Measurements from ENCODE around the gene CDK11B.

The CDK11B gene

DNA sequence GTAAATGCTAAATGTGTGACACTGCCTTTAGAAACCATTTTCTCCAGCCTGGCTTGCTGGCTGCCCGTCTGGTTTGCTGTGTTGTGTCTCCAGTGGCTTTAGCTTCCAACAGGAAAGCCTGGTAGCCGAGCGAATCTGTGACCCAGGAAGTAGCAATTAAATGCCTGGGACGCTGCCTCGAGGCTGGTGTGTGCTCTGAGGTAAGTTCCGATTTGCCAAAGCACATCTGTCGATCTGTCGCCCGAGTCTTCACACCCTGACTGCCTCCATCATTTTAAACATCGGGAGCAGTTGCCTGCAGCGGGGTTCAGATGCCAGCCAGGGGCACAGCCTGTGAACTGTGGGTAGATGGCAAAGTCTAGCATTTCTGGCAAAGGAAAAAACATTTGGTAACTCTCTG, 41.3 kb downstream of the CDK11B start:
- in situ Hi-C loops (cut with MboI; ENCODE audit: low sequenced_read_pairs) = no loop called here

DNA sequence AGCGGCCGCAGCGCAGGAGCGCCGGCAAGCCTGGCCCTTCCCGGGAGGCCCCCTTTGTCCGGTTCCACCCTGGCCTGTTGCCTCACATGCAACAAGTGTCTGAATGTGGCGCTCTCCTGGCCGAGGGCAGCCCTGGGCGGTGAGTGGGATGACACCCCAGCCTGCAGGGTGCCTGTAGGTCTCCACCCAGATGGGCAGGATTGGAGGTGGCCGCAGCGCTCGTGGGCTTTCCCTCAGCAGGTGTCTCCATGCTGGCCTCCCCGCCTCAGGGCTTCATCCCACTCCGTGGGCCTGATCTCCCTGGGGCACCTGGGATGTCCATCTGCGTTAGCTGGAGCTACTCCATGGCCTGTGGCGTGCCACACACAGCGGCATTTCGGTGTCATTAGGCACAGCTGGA, 42.0 kb downstream of the CDK11B start:
- in situ Hi-C loops (cut with MboI; ENCODE audit: low sequenced_read_pairs) = no loop called here

DNA sequence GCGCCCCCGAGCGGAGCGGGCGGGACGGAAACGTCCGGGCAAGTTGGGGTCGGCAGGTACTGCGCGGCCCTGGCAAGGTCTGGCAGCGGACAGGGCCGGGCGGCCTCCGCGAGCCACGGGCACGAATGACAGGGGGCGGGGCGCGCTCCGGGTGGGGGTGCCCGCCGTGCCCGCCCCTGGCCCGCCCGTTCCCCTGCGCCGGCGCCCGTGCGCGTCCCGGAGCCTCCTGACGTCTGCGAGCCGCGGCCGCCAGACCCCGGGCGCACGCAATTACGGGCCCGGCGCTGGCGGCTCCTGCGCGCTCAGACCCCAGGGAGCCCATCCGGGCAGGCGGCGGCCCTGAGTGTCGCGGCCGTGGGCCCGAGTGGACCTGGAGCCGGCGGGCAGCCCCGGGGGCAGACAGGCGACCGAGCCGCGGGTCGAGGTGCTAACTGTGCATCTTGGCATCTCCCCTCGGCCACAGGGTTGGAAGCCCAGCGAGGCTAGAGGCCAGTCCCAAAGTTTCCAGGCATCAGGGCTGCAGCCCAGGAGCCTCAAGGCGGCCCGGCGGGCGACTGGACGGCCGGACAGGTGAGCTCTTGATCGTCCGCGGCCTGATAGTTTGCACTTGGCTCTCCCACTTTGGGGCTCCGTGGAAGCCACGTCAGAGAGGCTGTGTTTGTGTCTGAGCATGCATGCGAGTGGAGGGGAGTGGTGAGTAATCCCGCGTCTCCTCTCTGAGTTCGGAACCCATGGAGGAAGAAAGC, 42.6 kb downstream of the CDK11B start:
- in situ Hi-C loops (cut with MboI; ENCODE audit: low sequenced_read_pairs) = no loop called here

DNA sequence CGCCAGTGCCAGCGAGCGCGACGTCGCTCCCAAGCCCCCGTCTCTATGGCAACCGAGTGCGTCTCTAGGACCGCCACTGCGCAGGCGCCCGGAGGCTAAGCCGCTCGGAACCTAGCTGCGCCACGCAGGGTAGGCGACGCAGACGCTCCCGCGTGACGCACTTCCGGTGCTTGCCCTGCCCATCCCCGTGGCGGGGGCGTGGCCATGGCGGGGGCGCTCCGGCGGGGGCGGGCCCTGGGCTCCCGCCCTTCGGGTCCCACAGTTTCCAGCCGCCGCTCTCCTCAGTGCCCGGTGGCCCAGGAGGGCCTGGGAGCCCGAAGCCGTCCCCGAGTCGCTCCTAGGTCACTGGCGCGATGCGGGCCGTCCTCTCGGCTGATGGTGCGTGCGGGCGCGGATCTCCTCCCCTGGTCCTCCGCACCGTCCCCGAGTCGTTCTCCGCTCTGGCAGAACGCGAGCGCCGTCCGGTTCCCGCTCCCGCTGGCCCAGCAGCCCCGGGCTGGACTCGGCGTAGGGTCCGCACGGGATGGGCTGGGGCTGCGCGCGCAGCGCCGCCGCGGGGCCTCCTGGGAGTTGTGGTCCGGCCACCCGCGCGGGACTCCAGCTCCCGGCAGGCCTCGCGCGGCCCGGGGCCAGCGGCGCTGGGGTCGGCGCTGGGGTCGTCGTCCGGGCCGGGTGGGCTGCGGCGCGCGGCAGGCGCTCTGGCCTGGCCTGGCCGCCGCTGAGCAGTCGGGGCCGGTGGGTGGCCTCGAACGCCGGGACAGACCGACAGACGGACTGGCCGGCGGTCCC, 43.4 kb downstream of the CDK11B start, which contains the start of gene MIB2:
Gene MIB2 (plus strand): TSS at position 245 of the 789 bp plus-strand sequence. CDS start 7,953 bp downstream, outside the sequence.
- in situ Hi-C loops (cut with MboI; ENCODE audit: low sequenced_read_pairs) = no loop called here

DNA sequence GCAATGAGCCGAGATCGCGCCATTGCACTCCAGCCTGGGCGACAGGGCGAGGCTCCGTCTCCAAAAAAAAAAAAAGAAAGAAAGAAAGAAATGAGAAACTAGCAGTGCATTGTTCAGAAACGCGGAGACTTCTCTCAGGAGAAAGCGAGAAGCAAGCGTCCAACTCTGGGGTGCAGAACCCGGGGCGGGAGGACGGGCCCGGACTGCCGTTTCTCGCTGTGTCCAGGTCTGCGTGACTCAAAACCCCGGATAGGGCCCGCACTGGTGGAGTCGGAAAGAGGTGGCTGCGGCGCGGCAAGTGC, 43.9 kb downstream of the CDK11B start:
- in situ Hi-C loops (cut with MboI; ENCODE audit: low sequenced_read_pairs) = no loop called here

DNA sequence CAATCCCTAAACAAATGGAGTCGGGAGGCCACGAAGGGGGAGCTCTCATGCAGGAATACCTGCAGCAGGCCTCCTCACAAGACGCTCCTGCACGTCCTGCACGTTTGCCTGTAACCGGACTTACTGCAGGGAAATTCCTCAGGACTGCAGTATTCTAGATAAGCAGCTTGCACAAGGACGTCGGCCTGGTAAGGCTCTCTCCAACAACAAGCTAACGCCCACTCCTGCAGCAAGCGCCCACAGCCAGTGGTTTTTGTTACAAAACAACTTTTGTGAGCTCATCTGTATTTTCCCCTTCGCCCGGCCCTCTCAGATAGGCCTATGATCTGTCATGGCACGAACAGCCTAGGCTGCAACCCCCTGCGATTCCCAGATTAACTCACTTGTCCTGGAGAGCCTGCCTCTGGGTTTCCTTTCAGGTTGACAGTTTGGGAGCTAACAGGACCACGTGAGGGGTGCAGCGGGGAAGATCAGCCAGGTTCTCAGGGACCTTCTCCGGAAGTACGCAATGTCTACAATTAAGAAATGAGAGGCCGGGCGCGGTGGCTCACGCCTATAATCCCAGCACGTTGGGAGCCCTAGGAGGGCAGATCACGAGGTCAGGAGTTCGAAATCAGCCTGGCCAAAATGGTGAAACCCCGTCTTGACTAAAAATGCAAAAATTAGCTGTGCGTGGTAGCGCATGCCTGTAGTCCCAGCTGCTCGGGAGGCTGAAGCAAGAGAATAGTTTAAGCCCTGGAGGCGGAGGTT, 44.4 kb downstream of the CDK11B start:
- in situ Hi-C loops (cut with MboI; ENCODE audit: low sequenced_read_pairs) = no loop called here

DNA sequence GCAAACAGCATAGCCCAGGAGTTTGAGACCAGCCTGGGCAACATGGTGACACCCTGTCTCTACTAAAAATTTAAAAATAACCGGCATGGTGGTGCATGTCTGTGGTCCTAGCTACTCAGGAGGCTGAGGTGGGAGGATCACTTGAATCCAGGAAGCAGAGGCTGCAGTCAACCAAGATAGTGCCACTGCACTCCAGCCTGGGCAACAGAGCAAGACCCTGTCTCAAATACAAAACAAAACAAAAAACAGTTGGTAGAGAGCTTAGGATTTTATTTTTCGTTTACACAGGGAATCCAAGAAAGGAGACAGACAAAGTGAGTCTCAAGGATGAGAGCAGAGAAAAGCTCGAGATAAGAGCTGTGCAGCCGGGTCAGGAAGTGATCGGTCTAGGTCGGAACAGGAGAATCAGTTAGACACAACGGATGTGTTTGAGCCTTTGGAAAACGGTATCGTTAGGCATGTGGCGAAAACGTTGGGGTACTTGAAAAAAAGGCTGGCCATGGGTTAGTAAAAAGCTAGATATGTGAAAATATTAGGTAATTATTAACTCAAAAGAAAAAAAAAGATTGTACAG, 45.2 kb downstream of the CDK11B start:
- in situ Hi-C loops (cut with MboI; ENCODE audit: low sequenced_read_pairs) = no loop called here

DNA sequence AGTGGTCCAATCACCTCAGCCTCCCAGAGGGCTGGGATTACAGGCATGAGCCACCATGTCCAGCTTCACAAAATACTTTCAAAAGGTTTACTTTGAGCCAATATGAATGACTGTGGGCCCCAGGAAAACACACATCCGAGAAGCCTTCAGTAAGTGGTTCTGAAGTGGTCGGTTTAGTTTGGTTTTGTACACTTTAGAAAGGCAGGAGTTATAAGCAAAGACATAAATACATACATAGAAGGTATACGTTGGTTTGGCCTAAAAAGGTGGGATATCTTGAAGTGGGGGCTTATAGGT, 46.8 kb downstream of the CDK11B start:
- in situ Hi-C loops (cut with MboI; ENCODE audit: low sequenced_read_pairs) = no loop called here

DNA sequence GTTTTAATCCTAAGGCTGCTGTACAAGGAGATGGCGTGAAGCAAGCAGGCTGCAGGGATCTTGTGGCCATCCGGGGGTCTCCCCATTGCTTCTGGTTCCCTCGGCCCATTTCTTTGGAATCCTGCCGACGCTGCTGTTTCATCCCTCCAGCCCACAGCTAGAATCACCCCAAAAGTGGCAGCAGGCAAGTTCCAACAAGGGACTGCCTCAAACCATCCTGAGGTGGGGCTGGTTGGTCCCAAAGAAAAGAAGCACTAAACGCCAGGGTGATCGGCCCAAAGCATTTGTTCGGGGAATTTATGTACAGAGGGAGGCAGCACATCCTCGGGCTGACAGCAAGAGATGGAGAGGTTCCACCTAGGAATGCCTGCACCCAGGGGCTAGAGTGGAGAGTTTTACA, 48.0 kb downstream of the CDK11B start:
- in situ Hi-C loops (cut with MboI; ENCODE audit: low sequenced_read_pairs) = no loop called here

DNA sequence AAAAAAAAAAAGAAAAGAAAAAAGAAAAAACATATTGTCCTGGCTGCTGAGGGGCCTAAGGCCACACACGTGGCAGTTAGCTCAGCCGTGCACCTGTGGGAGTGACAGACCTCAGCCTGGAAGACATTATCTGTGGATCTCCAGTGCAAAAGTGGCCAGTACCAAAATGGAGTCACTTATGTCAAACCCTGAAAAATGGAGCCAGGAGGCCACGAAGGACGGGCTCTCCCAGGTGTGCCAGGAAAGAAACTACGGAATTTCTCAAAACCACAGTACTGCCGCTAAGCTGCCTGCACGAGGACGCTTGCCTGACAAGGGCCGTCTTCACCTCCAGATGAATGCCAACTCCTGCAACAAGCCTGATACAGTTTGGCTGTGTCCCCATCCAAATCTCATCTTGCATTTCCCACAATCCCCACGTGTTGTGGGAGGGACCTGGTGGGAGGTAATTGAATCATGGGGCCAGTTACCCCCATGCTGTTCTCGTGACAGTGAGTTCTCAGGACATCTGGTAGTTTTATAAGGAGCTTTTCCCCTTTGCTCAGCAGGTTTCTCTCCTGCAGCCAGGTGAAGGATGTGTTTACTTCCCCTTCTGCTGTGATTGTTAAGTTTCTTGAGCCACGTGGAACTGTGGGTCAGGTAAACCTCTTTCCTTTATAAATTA, 48.9 kb downstream of the CDK11B start:
- in situ Hi-C loops (cut with MboI; ENCODE audit: low sequenced_read_pairs) = no loop called here

DNA sequence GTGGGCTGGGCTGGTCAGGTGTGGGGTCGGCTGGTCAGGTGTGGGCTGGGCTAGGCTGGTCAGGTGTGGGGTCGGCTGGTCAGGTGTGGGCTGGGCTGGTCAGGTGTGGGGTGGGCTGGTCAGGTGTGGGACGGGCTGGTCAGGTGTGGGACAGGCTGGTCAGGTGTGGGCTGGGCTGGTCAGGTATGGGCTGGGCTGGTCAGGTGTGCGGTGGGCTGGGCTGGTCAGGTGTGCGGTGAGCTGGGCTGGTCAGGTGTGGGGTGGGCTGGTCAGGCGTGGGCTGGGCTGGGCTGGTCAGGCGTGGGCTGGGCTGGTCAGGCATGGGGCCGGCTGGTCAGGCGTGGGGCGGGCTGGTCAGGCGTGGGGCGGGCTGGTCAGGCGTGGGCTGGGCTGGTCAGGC, 52.6 kb downstream of the CDK11B start:
- in situ Hi-C loops (cut with MboI; ENCODE audit: low sequenced_read_pairs) = no loop called here

DNA sequence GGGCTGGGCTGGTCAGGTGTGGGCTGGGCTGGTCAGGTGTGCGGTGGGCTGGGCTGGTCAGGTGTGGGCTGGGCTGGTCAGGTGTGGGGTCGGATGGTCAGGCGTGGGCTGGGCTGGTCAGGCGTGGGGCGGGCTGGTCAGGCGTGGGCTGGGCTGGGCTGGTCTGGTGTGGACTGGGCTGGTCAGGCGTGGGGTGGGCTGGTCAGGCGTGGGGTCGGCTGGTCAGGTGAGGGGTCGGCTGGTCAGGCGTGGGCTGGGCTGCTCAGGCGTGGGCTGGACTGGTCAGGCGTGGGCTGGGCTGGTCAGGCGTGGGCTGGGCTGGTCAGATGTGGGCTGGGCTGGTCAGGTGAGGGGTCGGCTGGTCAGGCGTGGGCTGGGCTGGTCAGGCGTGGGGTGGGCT, 53.1 kb downstream of the CDK11B start:
- in situ Hi-C loops (cut with MboI; ENCODE audit: low sequenced_read_pairs) = no loop called here

DNA sequence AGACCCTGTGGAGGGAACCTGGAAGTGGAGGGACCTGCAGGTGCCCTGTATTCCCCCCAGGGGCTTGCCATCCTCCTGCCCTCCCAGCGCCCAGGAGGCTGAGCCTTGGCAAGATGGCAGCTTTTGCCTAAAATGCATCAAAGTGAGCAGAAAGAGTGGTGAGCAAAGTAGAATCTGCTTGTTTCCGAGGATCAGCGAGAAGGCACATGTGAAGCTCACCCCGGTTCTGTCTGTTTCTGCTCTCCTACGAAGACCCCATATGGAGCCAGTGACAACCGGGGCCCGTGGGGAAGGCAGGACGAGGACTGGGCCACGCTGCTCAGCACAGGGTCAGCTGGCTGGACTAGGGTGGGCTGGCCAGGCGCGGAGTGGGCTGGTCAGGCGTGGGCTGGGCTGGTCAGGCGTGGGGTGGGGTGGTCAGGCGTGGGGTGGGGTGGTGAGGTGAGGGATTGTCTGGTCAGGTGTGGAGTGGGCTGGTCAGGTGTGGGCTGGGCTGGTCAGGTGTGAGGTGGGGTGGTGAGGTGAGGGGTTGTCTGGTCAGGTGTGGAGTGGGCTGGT, 53.7 kb downstream of the CDK11B start:
- in situ Hi-C loops (cut with MboI; ENCODE audit: low sequenced_read_pairs) = no loop called here

DNA sequence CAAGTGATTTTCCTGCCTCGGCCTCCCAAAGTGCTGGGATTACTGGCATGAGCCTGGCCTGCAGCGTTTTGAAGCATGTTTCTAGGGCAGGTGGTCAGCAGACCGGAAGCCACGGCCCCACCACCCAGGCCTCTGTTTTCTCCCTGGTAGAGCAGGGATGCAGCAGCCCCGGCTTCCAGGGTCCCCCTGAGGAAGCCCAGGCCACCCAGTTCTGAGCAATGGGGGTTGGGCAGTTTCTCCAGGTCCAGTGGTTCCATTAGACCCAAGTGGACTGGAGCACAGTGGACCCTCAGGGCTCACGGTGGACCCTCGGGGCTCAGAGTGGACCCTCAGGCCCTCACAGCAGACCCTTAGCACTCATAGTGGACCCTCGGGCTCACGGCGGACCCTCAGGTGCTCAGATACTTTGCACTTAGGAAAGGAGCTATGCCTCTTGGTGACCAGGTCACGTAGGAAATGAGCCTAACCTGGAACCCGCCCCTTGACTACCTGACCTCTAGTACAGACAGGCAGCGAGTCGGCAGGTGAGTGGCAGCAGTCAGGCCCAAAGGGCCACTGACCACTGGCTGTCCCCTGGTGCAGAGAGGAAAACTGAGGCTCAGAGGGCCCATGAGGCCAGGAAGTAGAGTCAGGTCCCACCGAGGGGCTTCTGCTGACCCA, 54.3 kb downstream of the CDK11B start:
- in situ Hi-C loops (cut with MboI; ENCODE audit: low sequenced_read_pairs) = no loop called here

DNA sequence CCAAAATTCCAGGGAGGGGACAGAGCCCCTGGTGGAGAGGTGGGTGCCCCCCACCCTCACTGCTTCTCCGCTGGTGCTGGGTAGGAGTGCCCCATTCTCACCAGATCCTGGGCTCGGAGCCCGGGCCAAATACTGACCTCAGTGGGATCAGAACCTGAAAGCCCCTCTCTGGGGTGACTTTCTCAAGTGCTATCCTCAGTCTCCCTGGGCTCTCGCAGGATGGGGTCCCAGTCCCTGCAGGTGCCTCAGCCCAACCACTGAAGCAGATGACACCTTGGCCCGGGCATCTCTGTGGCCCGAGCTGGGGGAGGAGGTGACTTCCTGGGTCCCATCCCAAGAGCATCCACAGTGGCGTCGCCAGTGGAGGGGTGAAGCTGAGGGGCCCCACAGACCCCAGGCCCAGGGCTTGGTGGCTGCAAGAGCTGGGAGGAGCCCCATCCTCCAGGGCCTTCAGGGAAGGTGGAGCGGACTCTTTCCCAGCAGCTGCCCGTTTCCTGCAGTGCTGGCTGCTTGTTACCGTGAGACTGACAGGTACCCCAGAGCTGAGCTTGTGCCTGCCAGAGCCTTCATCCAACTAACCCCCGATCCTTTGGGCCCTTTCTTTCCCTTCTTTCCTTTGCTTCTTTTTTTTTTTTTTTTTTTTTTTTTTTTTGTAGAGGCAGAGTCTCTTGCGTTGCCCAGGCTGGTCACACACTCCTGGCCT, 55.0 kb downstream of the CDK11B start:
- in situ Hi-C loops (cut with MboI; ENCODE audit: low sequenced_read_pairs) = no loop called here

DNA sequence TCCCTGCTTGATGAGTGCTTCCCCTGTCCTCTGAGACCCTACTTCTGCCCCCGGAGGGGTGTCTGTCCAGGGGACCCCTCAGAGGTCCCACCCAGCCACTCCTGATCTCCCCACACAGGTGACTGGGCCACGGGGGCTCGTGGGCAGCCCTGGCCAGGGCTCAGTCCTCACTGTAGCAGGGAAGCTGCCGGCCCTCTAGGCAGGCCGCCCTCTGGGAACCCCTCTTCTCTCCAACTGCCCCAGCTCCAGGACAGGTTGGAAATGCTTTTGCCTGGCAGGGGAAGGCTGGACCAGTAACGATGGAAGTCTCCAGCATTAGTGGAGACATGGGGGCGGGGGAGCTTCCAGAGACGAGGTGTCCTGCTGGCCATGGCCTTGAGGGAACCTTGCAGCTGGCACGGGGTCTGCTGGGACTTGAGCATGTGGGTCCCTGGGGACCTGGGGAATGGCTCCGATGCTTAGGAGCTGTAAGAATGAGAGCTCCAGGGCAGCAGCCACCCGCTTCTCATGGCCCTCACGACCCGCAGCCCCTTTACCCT, 55.8 kb downstream of the CDK11B start:
- in situ Hi-C loops (cut with MboI; ENCODE audit: low sequenced_read_pairs) = no loop called here

DNA sequence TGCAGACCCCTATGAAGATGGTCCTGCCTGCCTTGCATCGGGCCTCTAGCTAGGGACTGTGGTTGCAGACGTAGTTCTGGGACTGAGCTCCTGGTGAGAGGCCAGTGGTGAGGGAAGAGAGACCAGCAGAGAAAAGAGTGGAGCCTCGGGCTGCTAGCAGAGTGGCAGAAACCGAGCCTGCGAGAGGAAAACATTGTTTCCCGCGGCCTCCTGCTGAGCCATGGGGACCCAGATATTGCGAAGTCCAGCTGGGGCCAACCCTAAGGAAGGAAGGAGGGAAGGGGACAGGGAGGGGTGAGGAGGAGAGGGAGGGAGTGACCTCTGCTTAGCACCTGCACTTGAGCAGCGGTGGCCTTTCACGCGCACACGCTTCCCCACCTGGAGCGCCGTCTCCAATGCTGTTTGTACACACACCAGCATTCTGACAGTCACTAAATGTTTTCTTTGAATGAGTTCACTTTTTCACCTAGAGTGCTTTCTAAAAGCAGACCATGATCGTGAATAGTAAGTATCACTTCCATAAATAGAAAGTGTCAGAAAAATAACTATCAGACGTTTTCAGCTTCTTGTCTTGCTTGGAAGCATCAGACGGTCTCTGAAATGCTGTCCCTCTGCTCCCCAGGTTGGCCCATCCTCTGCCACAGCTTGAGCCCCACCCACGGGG, 56.4 kb downstream of the CDK11B start:
- in situ Hi-C loops (cut with MboI; ENCODE audit: low sequenced_read_pairs) = no loop called here

DNA sequence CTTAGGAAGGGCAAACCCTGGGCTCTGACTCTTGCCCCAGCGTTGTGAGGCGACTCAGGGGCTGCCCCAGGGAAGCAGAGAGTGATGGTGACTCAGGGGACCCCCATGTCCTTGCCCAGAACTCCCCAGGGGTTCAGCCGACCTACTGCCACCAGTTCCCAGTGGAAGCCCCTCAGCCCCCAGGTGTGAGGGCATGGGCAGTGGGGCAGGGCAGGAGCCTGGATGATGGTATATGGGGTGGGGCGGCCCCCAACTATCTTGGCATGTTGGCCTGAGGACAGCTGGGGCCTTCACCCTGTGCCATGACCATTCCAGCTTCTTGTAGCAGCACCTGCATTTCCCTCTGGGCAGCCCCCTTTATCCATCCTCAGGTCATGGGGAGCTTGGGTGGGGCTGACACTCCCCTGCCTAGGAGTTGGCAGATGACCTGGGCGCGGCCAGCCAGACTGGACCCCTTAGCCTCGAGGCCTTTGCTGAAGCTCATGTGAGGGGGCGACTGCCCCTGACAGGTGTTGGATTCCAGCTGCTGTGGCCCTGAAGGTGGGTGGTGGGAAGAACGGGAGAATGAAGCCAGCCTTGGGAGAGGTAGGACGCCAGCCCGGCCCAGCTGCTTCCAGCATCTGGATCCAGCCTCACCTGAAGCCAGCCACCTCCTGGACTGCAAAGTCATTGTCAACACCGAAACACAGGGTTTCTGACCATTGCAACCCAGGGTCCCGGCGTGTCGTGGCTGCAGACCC, 57.1 kb downstream of the CDK11B start:
- in situ Hi-C loops (cut with MboI; ENCODE audit: low sequenced_read_pairs) = no loop called here
